HTR-8/SVneo (cell line): ENCODE measurements around the gene SERHL2.
A peak's percentile ranks its signal among the peaks of the same experiment; 100 is the strongest.
"Not testable (repeated sequence)": the region's sequence is repeated elsewhere in the genome, so short reads cannot be mapped to it uniquely, and the experiment has no call there.

Experiments
- DNase-seq: peaks from one replicate; pipeline ENCODE4 v3.0.0; 2011; ENCODE audit warnings: low spot score, mixed read lengths; ENCODE audit not compliant: insufficient read length
- FAIRE-seq: peaks from 2 replicates; lab custom pipeline; 2011; peaks lifted over from hg19 to GRCh38; lab: Jason Lieb, UNC

Gene SERHL2

GRCh38 chr22:42553475-42554361 is at the start of gene SERHL2:
Gene SERHL2 (plus strand): TSS chr22:42553956. CDS start chr22:42554021, 65 bp downstream.
- DNase-seq (peak; percentile 37), FAIRE-seq (no peak)

GRCh38 chr22:42508327-42508974 is 45.3 kb upstream of the SERHL2 start:
- not testable (repeated sequence) for FAIRE-seq, DNase-seq

GRCh38 chr22:42508975-42509364 is 44.8 kb upstream of the SERHL2 start:
- not testable (repeated sequence) for DNase-seq, FAIRE-seq

GRCh38 chr22:42509548-42509947 is 44.2 kb upstream of the SERHL2 start:
- no peak for FAIRE-seq
- no peak for DNase-seq

GRCh38 chr22:42511401-42511891 is 42.3 kb upstream of the SERHL2 start:
- DNase-seq (no peak), FAIRE-seq (no peak)

GRCh38 chr22:42512273-42512990 is 41.3 kb upstream of the SERHL2 start:
- FAIRE-seq: peak; percentile 40
- not testable (repeated sequence) for DNase-seq

GRCh38 chr22:42514331-42514730 is 39.4 kb upstream of the SERHL2 start:
- not testable (repeated sequence) for FAIRE-seq

GRCh38 chr22:42515304-42515703 is 38.5 kb upstream of the SERHL2 start:
- DNase-seq, FAIRE-seq: not testable (repeated sequence)

More at GRCh38 chr22:42514331-42514730, 39.4 kb upstream of the SERHL2 start:
- DNase-seq: not testable (repeated sequence)

- DNase-seq: no peak
- no peak for FAIRE-seq
These were observed 37.9 kb upstream of the SERHL2 start for GRCh38 chr22:42515896-42516295.

- DNase-seq, FAIRE-seq: not testable (repeated sequence)
These were observed 36.7 kb upstream of the SERHL2 start for GRCh38 chr22:42517103-42517502.

- DNase-seq: not testable (repeated sequence)
- peak; percentile 63 for FAIRE-seq
These were observed 34.9 kb upstream of the SERHL2 start for GRCh38 chr22:42518638-42519524.

GRCh38 chr22:42519525-42520401 is 34.0 kb upstream of the SERHL2 start, which contains the start of gene RRP7A:
Gene RRP7A (minus strand): TSS chr22:42519796. CDS start chr22:42519786, 10 bp downstream.
- peak; percentile 57 for DNase-seq
- FAIRE-seq: no peak

GRCh38 chr22:42521228-42521546 is 32.6 kb upstream of the SERHL2 start:
- FAIRE-seq (no peak), DNase-seq (no peak)

- DNase-seq (no peak), FAIRE-seq (no peak)
These were observed 31.2 kb upstream of the SERHL2 start for GRCh38 chr22:42522546-42522945.

- no peak for DNase-seq
- no peak for FAIRE-seq
These were observed 25.0 kb upstream of the SERHL2 start for GRCh38 chr22:42528591-42529307.

- not testable (repeated sequence) for FAIRE-seq, DNase-seq
These were observed 24.3 kb upstream of the SERHL2 start for GRCh38 chr22:42529435-42529834.

GRCh38 chr22:42531401-42532084 is 22.2 kb upstream of the SERHL2 start:
- not testable (repeated sequence) for DNase-seq, FAIRE-seq
